ENCODE results near the gene ACP5. TPM values are rescaled to one million over a fixed set of nuclear protein-coding genes. Genes with fewer than 3 reads are reported as not detected.

ACP5 gene
- total RNA-seq, 1 donor from 2014 or later, result 35.0 TPM

- no peak for DNase-seq (ENCODE audit: low spot score)
Observed at GRCh38 chr19:11549386-11549953, 28.0 kb downstream of the ACP5 start.

- DNase-seq (ENCODE audit: low spot score), result no peak
Observed at GRCh38 chr19:11547929-11548700, 29.3 kb downstream of the ACP5 start.

GRCh38 chr19:11541238-11541637 lies 36.2 kb downstream of the ACP5 start:
- DNase-seq (ENCODE audit: low spot score), result no peak

- no peak for DNase-seq (ENCODE audit: low spot score)
Observed at GRCh38 chr19:11540645-11541044, 36.8 kb downstream of the ACP5 start.

- no peak for DNase-seq (ENCODE audit: low spot score)
Observed at GRCh38 chr19:11539495-11540365, 37.7 kb downstream of the ACP5 start.

- DNase-seq (ENCODE audit: low spot score), result no peak
Observed at GRCh38 chr19:11538232-11539036, 39.0 kb downstream of the ACP5 start, which contains the start of gene CNN1. CNN1 (plus strand) TSS chr19:11538851; CDS start chr19:11538928, 77 bp downstream.

- peak; percentile 96 for DNase-seq (ENCODE audit: low spot score)
Observed at GRCh38 chr19:11535792-11536595, 41.5 kb downstream of the ACP5 start.

GRCh38 chr19:11534948-11535347 lies 42.5 kb downstream of the ACP5 start:
- no peak for DNase-seq (ENCODE audit: low spot score)

GRCh38 chr19:11534538-11534937 lies 42.9 kb downstream of the ACP5 start:
- DNase-seq (ENCODE audit: low spot score), result no peak

- no peak for DNase-seq (ENCODE audit: low spot score)
Observed at GRCh38 chr19:11530432-11530831, 47.0 kb downstream of the ACP5 start.

- DNase-seq (ENCODE audit: low spot score), result peak; percentile 98
Observed at GRCh38 chr19:11528551-11529341, 48.7 kb downstream of the ACP5 start, which contains the start of gene ECSIT. ECSIT (minus strand) TSS chr19:11529134; CDS start chr19:11519170, 9,964 bp downstream.

Other genes with a start within 250 kb of the ACP5 start
- gene RAB3D, start 238.0 kb downstream of the ACP5 start, total RNA-seq, result 21.7 TPM
- gene TMEM205, start 231.4 kb downstream of the ACP5 start, total RNA-seq, result 54.3 TPM
- 16.4 TPM for gene CCDC159, start 231.1 kb downstream of the ACP5 start, total RNA-seq
- gene PLPPR2, start 222.2 kb downstream of the ACP5 start, total RNA-seq, result 26.0 TPM
- gene SWSAP1, start 203.0 kb downstream of the ACP5 start, total RNA-seq, result 1.2 TPM
- gene EPOR, start 193.3 kb downstream of the ACP5 start, total RNA-seq, result 9.6 TPM
- gene RGL3, start 158.3 kb downstream of the ACP5 start, total RNA-seq, result 18.8 TPM
- 0.35 TPM for gene ODAD3, start 142.5 kb downstream of the ACP5 start, total RNA-seq
- 199 TPM for gene PRKCSH, start 142.0 kb downstream of the ACP5 start, total RNA-seq
- gene ELAVL3, start 96.6 kb downstream of the ACP5 start, total RNA-seq, result not detected
- 8.6 TPM for gene ZNF653, start 71.8 kb downstream of the ACP5 start, total RNA-seq
- gene ECSIT, start 48.5 kb downstream of the ACP5 start, total RNA-seq, result 28.4 TPM
- gene CNN1, start 38.8 kb downstream of the ACP5 start, total RNA-seq, result 21.8 TPM
- 35.0 TPM for gene ELOF1, start 18.4 kb downstream of the ACP5 start, total RNA-seq
- 5.4 TPM for gene ZNF627, start 19.8 kb upstream of the ACP5 start, total RNA-seq
- gene ZNF823, start 161.3 kb upstream of the ACP5 start, total RNA-seq, result 6.8 TPM
- 5.7 TPM for gene ZNF441, start 189.4 kb upstream of the ACP5 start, total RNA-seq
- 1.5 TPM for gene ZNF491, start 220.9 kb upstream of the ACP5 start, total RNA-seq
- 12.2 TPM for gene ZNF440, start 236.6 kb upstream of the ACP5 start, total RNA-seq

Data from mesenteric fat pad (tissue), 1 donor.